PC-3 (cell line): Measurements from ENCODE around the gene ACP2. TPM values are rescaled to one million over a fixed set of nuclear protein-coding genes. Genes with fewer than 3 reads are reported as not detected.

Experiments
- ATAC-seq: fragments of 200-7000 bp; cut with Tn5 transposase; 2 replicates; pipeline ENCODE4 v1.9.1; 2020; ENCODE audit warnings: mild to moderate bottlenecking, moderate library complexity
- BruUV-seq: library from RNA; stranded (reverse); fragments of 400-500 nt; replicated peaks from 2 replicates; lab custom pipeline; 2021; lab: Mats Ljungman, UMichigan
- CTCF ChIA-PET: fragments of 300-600 bp; sonication (Branson Sonifier 250); formaldehyde crosslinking; loops from one replicate; lab custom pipeline; 2022; ENCODE audit warnings: antibody characterized with exemption; lab: Charles Lee
- POLR2A ChIA-PET: fragments of 300-600 bp; sonication (Branson Sonifier 250); formaldehyde crosslinking; loops from one replicate; lab custom pipeline; 2022; ENCODE audit warnings: antibody characterized with exemption; ENCODE audit not compliant: unreplicated experiment; lab: Charles Lee
- DNase-seq: peaks from one replicate; pipeline ENCODE4 v3.0.0-alpha.2; 2015
- H2AFZ ChIP-seq: fragments of 300-600 bp; sonication (generic); 2 replicates; pipeline ENCODE4 v1.6.0; 2016; ENCODE audit warnings: antibody characterized with exemption, low read length
- H3F3A ChIP-seq: fragments of 300-600 bp; sonication (generic); one replicate; pipeline ENCODE4 v1.6.0; 2017; ENCODE audit warnings: antibody characterized with exemption, low read length, control low read depth, mild to moderate bottlenecking; ENCODE audit not compliant: unreplicated experiment
- H3K27ac ChIP-seq: fragments of 300-600 bp; sonication (generic); 2 replicates; pipeline ENCODE4 v1.5.1; 2016; ENCODE audit warnings: mild to moderate bottlenecking, low read length
- H3K27me3 ChIP-seq: fragments of 300-600 bp; sonication (generic); 2 replicates; pipeline ENCODE4 v1.6.1; 2016; ENCODE audit warnings: low read length, mixed read lengths
- H3K36me3 ChIP-seq: fragments of 300-600 bp; sonication (generic); 2 replicates; pipeline ENCODE4 v1.6.1; 2016; ENCODE audit warnings: low read depth, mixed run types, low read length, mixed read lengths
- H3K4me1 ChIP-seq: fragments of 300-600 bp; sonication (generic); 2 replicates; pipeline ENCODE4 v1.5.1; 2016; ENCODE audit warnings: low read length; ENCODE audit not compliant: insufficient read depth
- H3K4me2 ChIP-seq: fragments of 300-600 bp; sonication (generic); 2 replicates; pipeline ENCODE4 v1.6.0; 2016; ENCODE audit warnings: low read length
- H3K4me3 ChIP-seq: fragments of 300-600 bp; sonication (generic); 2 replicates; pipeline ENCODE4 v1.5.1; 2016; ENCODE audit warnings: mild to moderate bottlenecking, low read length, mixed read lengths
- H3K79me2 ChIP-seq: fragments of 300-600 bp; sonication (generic); 2 replicates; pipeline ENCODE4 v1.6.1; 2017; ENCODE audit warnings: low read length, mixed read lengths
- H3K9ac ChIP-seq: fragments of 300-600 bp; sonication (generic); 2 replicates; pipeline ENCODE4 v1.6.0; 2016; ENCODE audit warnings: mild to moderate bottlenecking, low read length
- H3K9me2 ChIP-seq: fragments of 300-600 bp; sonication (generic); replicated peaks from 2 replicates; pipeline ENCODE4 v1.6.1; 2016; ENCODE audit warnings: mixed run types, low read length, mixed read lengths
- H3K9me3 ChIP-seq: fragments of 300-600 bp; sonication (generic); 2 replicates; pipeline ENCODE4 v1.6.1; 2016; ENCODE audit warnings: low read length, mixed read lengths
- H4K20me1 ChIP-seq: fragments of 300-600 bp; sonication (generic); 2 replicates; pipeline ENCODE4 v1.6.1; 2016; ENCODE audit warnings: low read length, mixed read lengths
- EZH2 ChIP-seq: fragments of 300-600 bp; sonication (generic); IDR thresholded peaks from one replicate; pipeline ENCODE4 v1.6.1; 2017; ENCODE audit warnings: antibody characterized with exemption, mild to moderate bottlenecking, low read length; ENCODE audit not compliant: unreplicated experiment
- EZH2phosphoT487 ChIP-seq: fragments of 300-600 bp; sonication (generic); IDR thresholded peaks from 2 replicates; pipeline ENCODE4 v1.6.1; 2018; ENCODE audit warnings: mild to moderate bottlenecking, antibody characterized with exemption, low read length, borderline replicate concordance
- intact Hi-C: fragments of 100-400 bp; cut with micrococcal nuclease; formaldehyde crosslinking; loops from 2 replicates; pipeline ENCODE4 v1.9.0; 2023
- total RNA-seq: library from RNA; depleted of rRNA; stranded (reverse); fragments of >200 nt; gene quantifications from 2 replicates; pipeline ENCODE4 v1.2.3, GENCODE V29; 2014
- TF ChIP-seq, protein P1 (sequence below): fragments of 300-600 bp; sonication (generic); conservative IDR thresholded peaks from 2 replicates; pipeline ENCODE4 v1.5.1; 2017; ENCODE audit warnings: antibody characterized with exemption, low read depth, mild to moderate bottlenecking, low read length

Gene ACP2
- total RNA-seq, 1 experiment from 2014 or later: 26.6 TPM

DNA sequence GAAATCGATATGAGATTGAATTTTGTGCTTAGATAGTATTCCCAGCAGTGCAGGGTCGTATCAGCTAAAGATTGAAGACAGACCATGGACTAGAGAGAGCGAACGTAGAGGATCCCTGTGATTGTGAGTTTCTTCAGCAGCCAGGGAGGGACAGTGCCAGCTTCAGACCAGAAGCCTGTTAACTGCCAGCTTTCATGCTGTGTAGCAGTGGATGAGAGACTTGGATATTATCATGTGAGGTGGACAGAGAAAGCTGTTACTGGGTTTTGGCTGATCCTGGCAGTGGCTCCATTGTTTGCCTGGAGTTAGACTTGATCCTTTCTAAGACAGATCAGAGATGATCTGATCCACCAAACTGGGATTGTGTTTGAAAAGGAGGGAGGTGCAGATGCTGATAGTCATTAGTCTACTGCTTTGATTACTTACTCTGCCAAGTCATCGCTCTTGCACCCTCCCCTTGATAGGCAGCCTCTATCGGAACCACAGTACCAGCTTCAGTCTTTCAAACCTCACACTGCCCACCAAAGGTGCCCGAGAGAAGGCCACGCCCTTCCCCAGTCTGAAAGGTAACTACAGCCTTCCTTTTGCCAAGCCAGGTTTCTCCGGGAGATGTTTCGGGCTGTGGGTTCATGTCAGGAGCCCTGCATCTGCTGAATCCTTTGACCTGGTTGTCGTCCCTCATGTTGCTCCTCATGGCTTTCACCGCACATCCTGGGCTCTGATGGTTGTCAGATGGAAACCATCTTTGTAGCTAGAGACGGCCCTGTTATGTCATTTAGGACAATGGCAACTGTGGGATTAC, 37.6 kb upstream of the ACP2 start:
- Histone ChIP-seq H3K27me3 (no peaks in the 10 kb centered on the region), H3K4me1 (no peaks in the 10 kb centered on the region), H3K36me3 (peaks cover 25% of the 10 kb centered on the region), H4K20me1 (no peaks in the 10 kb centered on the region), H3K9me3 (no peaks in the 10 kb centered on the region), H3K4me3 (no peak overlapping the region), H3K4me2 (no peak overlapping the region), H2AFZ (no peak overlapping the region), H3K27ac (no peak overlapping the region), H3K79me2 (no peaks in the 10 kb centered on the region), H3F3A (no peaks in the 10 kb centered on the region), H3K9ac (no peak overlapping the region), H3K9me2 (no peaks in the 10 kb centered on the region)
- TF ChIP-seq, protein P1, sequence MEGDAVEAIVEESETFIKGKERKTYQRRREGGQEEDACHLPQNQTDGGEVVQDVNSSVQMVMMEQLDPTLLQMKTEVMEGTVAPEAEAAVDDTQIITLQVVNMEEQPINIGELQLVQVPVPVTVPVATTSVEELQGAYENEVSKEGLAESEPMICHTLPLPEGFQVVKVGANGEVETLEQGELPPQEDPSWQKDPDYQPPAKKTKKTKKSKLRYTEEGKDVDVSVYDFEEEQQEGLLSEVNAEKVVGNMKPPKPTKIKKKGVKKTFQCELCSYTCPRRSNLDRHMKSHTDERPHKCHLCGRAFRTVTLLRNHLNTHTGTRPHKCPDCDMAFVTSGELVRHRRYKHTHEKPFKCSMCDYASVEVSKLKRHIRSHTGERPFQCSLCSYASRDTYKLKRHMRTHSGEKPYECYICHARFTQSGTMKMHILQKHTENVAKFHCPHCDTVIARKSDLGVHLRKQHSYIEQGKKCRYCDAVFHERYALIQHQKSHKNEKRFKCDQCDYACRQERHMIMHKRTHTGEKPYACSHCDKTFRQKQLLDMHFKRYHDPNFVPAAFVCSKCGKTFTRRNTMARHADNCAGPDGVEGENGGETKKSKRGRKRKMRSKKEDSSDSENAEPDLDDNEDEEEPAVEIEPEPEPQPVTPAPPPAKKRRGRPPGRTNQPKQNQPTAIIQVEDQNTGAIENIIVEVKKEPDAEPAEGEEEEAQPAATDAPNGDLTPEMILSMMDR: no peak
- no peak for TF ChIP-seq EZH2phosphoT487
- ChIA-PET CTCF (no interaction called here), POLR2A (no interaction called here)
- DNase-seq (no peak), ATAC-seq (no peak)
- intact Hi-C loops: no loop called here
- BruUV-seq: no TSS peak

DNA sequence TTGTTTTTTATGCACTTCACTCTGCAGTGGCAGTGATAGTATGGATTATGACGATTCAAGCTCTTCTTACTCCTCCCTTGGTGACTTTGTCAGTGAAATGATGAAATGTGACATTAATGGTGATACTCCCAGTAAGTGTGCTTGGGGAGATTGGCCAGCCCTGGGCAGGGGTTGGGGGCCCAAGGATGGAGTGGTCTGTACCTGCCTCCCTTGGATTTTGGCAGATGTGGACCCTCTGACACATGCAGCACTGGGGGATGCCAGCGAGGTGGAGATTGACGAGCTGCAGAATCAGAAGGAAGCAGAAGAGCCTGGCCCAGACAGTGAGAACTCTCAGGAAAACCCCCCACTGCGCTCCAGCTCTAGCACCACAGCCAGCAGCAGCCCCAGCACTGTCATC, 35.5 kb upstream of the ACP2 start:
- Histone ChIP-seq H3K36me3 (peaks cover 23% of the 10 kb centered on the region), H3K9me2 (no peaks in the 10 kb centered on the region), H3K9me3 (no peaks in the 10 kb centered on the region), H3K4me3 (no peak overlapping the region), H3K4me1 (no peaks in the 10 kb centered on the region), H3K9ac (no peak overlapping the region), H3F3A (no peaks in the 10 kb centered on the region), H3K4me2 (no peak overlapping the region), H3K79me2 (no peaks in the 10 kb centered on the region), H4K20me1 (no peaks in the 10 kb centered on the region), H3K27me3 (no peaks in the 10 kb centered on the region), H3K27ac (no peak overlapping the region), H2AFZ (no peak overlapping the region)
- ChIA-PET CTCF (no interaction called here), POLR2A (no interaction called here)
- no peak for DNase-seq
- TF ChIP-seq EZH2: no peak
- TF ChIP-seq, protein P1: no peak
- TF ChIP-seq EZH2phosphoT487: no peak
- intact Hi-C loops: no loop called here
- TSS peak; percentile 38 for BruUV-seq
- ATAC-seq: no peak

DNA sequence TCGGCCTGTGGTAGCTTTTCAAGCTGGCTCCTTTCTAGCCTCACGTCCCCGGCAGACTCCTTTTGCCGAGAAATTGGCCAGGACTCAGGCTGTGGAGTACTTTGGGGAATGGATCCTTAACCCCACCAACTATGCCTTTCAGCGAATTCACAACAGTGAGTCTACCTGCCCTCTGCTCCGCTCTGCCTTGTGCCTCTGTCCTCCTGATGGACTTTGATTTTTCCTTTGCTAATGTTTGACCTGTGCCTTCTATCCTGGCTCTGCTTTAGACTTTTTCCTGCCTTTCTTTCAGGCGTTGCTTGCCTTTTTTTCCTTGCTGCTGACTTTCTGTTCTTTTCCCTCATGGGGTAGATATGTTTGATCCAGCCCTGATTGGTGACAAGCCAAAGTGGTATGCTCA, 33.8 kb upstream of the ACP2 start:
- no peak for DNase-seq
- H3K36me3 ChIP-seq: peaks cover 32% of the 10 kb centered on the region
- H3K27ac ChIP-seq: no peak overlapping the region
- no peaks in the 10 kb centered on the region for H3F3A ChIP-seq
- intact Hi-C loops: no loop called here
- H3K9me2 ChIP-seq: no peaks in the 10 kb centered on the region
- H4K20me1 ChIP-seq: no peaks in the 10 kb centered on the region
- no peak for ATAC-seq
- no peak overlapping the region for H3K4me3 ChIP-seq
- H3K9ac ChIP-seq: no peak overlapping the region
- TF ChIP-seq, protein P1: no peak
- no peak for TF ChIP-seq EZH2
- no peak for TF ChIP-seq EZH2phosphoT487
- no peaks in the 10 kb centered on the region for H3K9me3 ChIP-seq
- POLR2A ChIA-PET: no interaction called here
- H3K27me3 ChIP-seq: no peaks in the 10 kb centered on the region
- H3K4me1 ChIP-seq: no peaks in the 10 kb centered on the region
- CTCF ChIA-PET: no interaction called here
- H3K4me2 ChIP-seq: no peak overlapping the region
- H3K79me2 ChIP-seq: no peaks in the 10 kb centered on the region
- no TSS peak for BruUV-seq
- H2AFZ ChIP-seq: no peak overlapping the region
